Loucy (cell line): ENCODE data around the gene PSMD3.

Source experiments
- EZH2phosphoT487 ChIP-seq: fragments of 200-600 bp; IDR thresholded peaks from 2 replicates; pipeline ENCODE4 v1.6.1; 2018; ENCODE audit warnings: antibody characterized with exemption, mild to moderate bottlenecking, moderate library complexity, borderline replicate concordance
- TF ChIP-seq, protein P1 (sequence below): fragments of 200-600 bp; sonication (generic); conservative IDR thresholded peaks from 2 replicates; pipeline ENCODE4 v1.5.1; 2014; ENCODE audit warnings: mild to moderate bottlenecking, antibody characterized with exemption, low read length

DNA sequence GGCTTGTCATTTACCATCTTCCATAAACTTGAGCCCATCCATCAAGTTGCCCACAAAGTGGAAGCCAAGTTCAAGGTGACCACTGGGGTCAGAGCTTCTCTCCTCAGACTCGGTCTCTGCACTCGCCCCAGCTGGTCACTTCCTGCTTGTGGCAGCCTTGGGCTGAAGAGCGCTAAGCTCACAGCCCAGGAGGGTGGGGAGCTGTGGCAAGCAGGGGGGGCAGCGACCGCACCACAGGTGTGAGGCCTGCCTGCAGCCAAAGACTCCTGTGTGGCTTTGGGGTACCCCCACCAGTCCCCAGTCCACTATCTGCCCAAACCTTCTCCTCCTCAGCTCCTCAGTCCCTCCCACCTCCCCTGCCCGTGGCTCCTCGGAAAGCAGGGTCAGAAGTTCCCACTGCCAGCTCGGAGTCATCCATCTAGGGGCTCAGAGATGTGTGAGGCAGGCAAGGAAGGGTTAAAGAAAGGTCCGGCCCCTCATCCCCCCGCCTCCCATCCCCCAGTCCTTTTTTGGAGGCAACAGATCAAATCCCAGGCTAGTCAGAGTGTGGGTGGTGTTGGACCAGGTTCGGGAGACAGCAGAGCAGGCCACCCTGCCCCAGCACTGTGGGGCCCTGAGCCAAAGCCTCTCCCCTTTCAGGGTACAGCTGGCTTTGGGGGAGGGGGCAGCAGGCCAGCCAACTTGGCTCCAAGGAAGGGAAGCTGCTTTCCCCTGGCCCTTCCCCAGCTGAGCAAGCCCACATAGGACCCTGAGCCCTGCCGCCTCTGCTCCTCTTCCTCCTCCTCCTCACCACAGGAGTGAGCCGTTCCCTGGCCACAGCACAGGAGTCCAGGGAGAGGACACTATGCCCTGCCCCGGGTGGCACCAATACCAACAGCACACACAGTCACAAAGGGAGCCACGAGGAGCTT is 37.9 kb downstream of the PSMD3 start:
- TF ChIP-seq, protein P1, sequence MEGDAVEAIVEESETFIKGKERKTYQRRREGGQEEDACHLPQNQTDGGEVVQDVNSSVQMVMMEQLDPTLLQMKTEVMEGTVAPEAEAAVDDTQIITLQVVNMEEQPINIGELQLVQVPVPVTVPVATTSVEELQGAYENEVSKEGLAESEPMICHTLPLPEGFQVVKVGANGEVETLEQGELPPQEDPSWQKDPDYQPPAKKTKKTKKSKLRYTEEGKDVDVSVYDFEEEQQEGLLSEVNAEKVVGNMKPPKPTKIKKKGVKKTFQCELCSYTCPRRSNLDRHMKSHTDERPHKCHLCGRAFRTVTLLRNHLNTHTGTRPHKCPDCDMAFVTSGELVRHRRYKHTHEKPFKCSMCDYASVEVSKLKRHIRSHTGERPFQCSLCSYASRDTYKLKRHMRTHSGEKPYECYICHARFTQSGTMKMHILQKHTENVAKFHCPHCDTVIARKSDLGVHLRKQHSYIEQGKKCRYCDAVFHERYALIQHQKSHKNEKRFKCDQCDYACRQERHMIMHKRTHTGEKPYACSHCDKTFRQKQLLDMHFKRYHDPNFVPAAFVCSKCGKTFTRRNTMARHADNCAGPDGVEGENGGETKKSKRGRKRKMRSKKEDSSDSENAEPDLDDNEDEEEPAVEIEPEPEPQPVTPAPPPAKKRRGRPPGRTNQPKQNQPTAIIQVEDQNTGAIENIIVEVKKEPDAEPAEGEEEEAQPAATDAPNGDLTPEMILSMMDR: no peak
- no peak for TF ChIP-seq EZH2phosphoT487
